OCI-LY3 (cell line): ENCODE results near the gene CPZ.

Experiments used
- CTCF ChIP-seq: fragments of 200-600, 300-600 bp; sonication (generic); IDR thresholded peaks from 2 replicates; pipeline ENCODE4 v1.5.1; 2014; ENCODE audit warnings: antibody characterized with exemption, low read length, low read depth
- EZH2phosphoT487 ChIP-seq: fragments of 200-600 bp; shearing (Covaris generic); IDR thresholded peaks from 2 replicates; pipeline ENCODE4 v1.6.1; 2018; ENCODE audit warnings: antibody characterized with exemption, mixed run types, low read depth

- no peak for TF ChIP-seq CTCF
- no peak for TF ChIP-seq EZH2phosphoT487
Observed at GRCh38 chr4:8586246-8586645, 6.3 kb upstream of the CPZ start.
